HG03457 (cell line): Measurements from ENCODE around the gene VMO1.

Experiments
- ATAC-seq: cut with Tn5 transposase; IDR thresholded peaks from one replicate; pipeline ENCODE4 v1.9.1; 2021; ENCODE audit warnings: moderate number of reproducible peaks; ENCODE audit not compliant: unreplicated experiment

Gene VMO1

GRCh38 chr17:4800462-4801196 lies 14.5 kb upstream of the VMO1 start:
- ATAC-seq = no peak

GRCh38 chr17:4796552-4796920 lies 10.4 kb upstream of the VMO1 start:
- ATAC-seq = no peak

- no peak for ATAC-seq
These were observed 9.0 kb upstream of the VMO1 start for GRCh38 chr17:4795168-4795567.

- no peak for ATAC-seq
These were observed 4.5 kb upstream of the VMO1 start for GRCh38 chr17:4790705-4791088.

GRCh38 chr17:4789951-4790704 lies 4.0 kb upstream of the VMO1 start:
- ATAC-seq = peak; percentile 70

GRCh38 chr17:4789701-4789950 lies 3.5 kb upstream of the VMO1 start:
- no peak for ATAC-seq

- peak; percentile 12 for ATAC-seq
These were observed 2.9 kb upstream of the VMO1 start, which contains the start of gene GLTPD2 for GRCh38 chr17:4788807-4789700. Gene GLTPD2 (plus strand): TSS chr17:4788964. CDS start chr17:4789012, 48 bp downstream.

- no peak for ATAC-seq
These were observed 2.1 kb upstream of the VMO1 start for GRCh38 chr17:4788159-4788806.

GRCh38 chr17:4786516-4786915 lies 352 bp upstream of the VMO1 start:
- no peak for ATAC-seq

- ATAC-seq = no peak
These were observed 656 bp downstream of the VMO1 start for GRCh38 chr17:4785311-4786105.

GRCh38 chr17:4782652-4783051 lies 3.5 kb downstream of the VMO1 start:
- ATAC-seq = no peak

- no peak for ATAC-seq
These were observed 5.7 kb downstream of the VMO1 start for GRCh38 chr17:4780325-4780955.

- no peak for ATAC-seq
These were observed 8.0 kb downstream of the VMO1 start for GRCh38 chr17:4777969-4778760.

GRCh38 chr17:4772235-4772613 lies 13.9 kb downstream of the VMO1 start:
- no peak for ATAC-seq

- no peak for ATAC-seq
These were observed 14.5 kb downstream of the VMO1 start, which contains the start of gene TM4SF5 for GRCh38 chr17:4771519-4772234. Gene TM4SF5 (plus strand): TSS chr17:4771886. CDS start chr17:4771923, 37 bp downstream.

- ATAC-seq = no peak
These were observed 16.5 kb downstream of the VMO1 start for GRCh38 chr17:4769628-4770027.

- no peak for ATAC-seq
These were observed 17.9 kb downstream of the VMO1 start for GRCh38 chr17:4768298-4768697.

GRCh38 chr17:4766723-4767122 lies 19.4 kb downstream of the VMO1 start:
- no peak for ATAC-seq
